NOMO-1 treated with DMSO at 0.1 percent for 48 hours (cell line): ENCODE measurements around the gene CST2.
"Not testable (repeated sequence)": the region's sequence is repeated elsewhere in the genome, so short reads cannot be mapped to it uniquely, and the experiment has no call there.

ENCODE experiments used
- DNase-seq: peaks from one replicate; lab custom pipeline; 2025; ENCODE audit not compliant: unreplicated experiment; lab: John Stamatoyannopoulos, UW

CST2 gene, protein sequence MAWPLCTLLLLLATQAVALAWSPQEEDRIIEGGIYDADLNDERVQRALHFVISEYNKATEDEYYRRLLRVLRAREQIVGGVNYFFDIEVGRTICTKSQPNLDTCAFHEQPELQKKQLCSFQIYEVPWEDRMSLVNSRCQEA

GRCh38 chr20:23826541-23827021 lies at the start of gene CST2:
TSS of gene CST2 (minus strand) at chr20:23826729. CDS start at chr20:23826660, 69 bp downstream.
- DNase-seq = no peak

DNA sequence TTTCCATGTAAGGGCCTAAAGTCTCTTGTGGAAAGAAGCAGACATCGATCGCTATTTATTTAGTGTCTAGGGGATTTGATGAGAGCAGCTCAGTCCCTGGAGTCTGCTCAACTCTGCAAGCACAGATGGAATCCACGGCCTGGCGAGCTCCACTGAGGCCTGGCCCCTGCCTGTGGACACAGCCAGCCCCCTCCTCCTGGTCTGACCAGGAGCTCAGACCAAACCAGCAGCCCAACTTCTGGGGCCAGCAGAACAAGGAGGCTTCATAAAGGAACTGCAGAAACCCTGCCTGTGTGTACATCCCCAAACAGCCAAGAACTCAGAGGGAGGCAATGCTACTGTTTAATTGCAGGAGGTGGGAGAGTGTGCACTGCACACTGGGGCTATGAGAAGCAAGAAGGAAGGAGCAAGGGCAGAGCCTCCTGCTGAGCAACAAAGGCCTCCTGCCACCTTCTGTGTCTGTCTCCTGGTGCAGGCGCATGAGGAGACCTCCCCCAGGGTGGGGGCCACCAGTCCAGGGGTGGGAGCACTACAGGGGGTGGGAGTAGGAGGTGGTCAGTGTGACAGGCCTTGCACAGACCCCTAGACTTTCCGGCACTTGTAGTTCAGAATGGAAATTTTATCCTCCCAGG lies 49.2 kb upstream of the CST2 start:
- no peak for DNase-seq

DNA sequence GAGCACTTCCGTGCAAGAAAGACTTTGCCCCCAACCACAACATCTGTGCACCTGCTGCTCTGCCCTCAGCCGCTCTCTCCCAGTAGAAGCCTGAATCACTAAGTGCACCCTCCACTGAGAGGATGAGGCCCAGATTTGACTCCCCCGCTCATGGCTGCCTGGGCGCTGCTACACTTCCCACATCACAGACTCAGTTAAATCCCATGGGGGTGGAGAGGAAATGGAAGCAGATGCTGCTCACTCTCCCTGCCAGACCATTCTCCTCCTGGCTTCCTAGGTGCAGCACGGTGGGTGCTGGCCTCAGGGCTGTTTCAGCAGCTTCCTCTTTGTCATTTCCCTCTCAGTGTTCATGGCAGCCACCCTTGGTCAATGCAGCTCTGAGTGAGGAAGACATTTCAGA lies 48.2 kb upstream of the CST2 start:
- no peak for DNase-seq

DNA sequence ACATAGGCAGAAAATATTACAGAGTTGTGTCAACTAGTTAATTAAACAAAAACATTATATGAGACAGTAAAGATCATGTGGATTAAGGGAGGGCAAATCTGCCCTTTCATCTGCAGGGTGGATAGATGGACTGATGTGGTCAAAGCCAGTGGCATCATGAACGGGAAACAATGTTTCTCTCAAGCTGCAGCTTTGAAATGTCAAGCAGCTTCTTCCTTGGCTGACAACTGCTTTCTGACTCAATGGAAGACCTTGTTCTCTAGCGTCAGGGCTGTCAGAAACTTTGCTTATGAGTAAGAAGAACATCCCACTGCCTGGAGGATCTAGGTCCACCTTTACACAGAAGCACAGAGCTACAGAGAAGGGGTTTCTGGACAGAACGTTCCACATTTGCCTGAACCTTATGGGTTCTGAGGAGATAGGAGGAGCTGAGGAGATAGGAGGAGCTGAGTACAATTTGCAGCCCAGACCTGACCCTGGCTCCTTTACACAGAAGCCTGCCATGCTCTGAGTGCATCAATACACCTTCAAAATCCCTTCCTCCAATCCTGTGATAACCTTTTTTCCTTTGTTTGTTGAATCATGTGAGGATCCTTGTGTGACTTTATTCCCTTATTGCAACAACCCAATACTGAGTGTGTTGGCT lies 47.0 kb upstream of the CST2 start:
- no peak for DNase-seq

DNA sequence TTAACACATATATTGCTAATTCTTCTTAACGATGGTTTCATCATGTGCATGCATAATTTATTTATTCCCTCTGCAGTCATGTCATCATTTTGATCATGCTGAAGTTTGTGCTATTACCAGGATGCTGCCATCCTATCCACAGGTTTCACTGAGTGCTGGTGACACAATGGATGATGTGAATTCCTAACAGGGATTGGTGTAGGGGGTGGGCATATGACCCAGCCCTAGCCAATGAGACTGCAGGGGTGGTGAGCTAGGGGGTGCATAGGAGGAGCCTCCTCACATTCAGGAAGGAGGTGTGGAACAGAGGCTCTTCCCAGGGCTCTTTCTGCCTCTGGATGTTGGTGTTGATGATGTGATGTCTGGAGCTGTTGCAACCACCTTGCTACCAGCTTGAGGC lies 45.5 kb upstream of the CST2 start:
- DNase-seq = no peak

GRCh38 chr20:23870461-23870860 lies 43.9 kb upstream of the CST2 start:
- no peak for DNase-seq

GRCh38 chr20:23869520-23869919 lies 43.0 kb upstream of the CST2 start:
- no peak for DNase-seq

DNA sequence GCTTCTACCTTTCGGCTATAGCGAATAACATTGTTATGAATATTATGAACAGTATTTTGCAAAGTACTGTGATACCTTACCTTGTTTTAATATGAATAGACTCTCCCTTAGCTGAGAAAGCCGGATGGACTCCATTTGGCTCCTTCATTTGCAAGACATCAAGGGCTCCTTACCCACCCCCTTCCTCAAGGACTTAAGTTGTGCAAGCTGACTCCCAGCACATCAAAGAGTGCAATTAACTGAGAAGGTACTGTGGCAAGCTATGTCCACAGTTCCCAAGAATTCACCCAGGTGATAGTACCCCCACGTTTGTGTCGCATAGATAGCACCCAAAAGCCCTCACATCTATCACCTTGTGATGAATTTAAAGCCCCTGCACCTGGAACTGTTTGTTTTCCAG lies 41.8 kb upstream of the CST2 start:
- DNase-seq = no peak

- no peak for DNase-seq
Observed at GRCh38 chr20:23867152-23867776, 40.7 kb upstream of the CST2 start.

GRCh38 chr20:23860771-23861170 lies 34.2 kb upstream of the CST2 start:
- not testable (repeated sequence) for DNase-seq

- no peak for DNase-seq
Observed at GRCh38 chr20:23857962-23858595, 31.6 kb upstream of the CST2 start.

GRCh38 chr20:23856736-23857135 lies 30.2 kb upstream of the CST2 start:
- DNase-seq = no peak

- DNase-seq = no peak
Observed at GRCh38 chr20:23856226-23856625, 29.7 kb upstream of the CST2 start.

GRCh38 chr20:23841693-23842092 lies 15.2 kb upstream of the CST2 start:
- DNase-seq = no peak

DNA sequence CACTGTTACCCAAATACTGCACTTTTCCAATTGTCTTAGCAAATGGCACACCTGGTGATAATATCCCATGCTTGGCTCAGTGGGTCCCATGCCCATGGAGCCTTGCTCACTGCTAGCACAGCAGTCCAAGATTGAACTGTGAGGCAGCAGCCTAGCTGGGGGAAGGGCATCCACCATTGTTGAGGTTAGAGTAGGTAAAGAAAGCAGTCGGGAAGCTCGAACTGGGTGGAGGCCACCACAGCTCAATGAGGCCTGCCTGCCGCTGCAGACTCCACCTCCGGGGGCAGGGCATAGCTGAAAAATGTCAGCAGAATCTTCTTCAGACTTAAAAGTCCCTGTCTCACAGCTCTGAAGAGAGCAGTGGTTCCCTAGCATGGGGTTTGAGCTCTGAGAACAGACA lies 9.2 kb upstream of the CST2 start:
- DNase-seq = no peak

- no peak for DNase-seq
Observed at GRCh38 chr20:23832775-23833513, 6.4 kb upstream of the CST2 start.

- DNase-seq = not testable (repeated sequence)
Observed at GRCh38 chr20:23831961-23832360, 5.4 kb upstream of the CST2 start.

- no peak for DNase-seq
Observed at GRCh38 chr20:23823621-23824324, 2.8 kb downstream of the CST2 start.

GRCh38 chr20:23823111-23823510 lies 3.4 kb downstream of the CST2 start:
- DNase-seq = no peak

- no peak for DNase-seq
Observed at GRCh38 chr20:23820493-23820892, 6.0 kb downstream of the CST2 start.
